Measurements from ENCODE around the gene MTCH1. TPM values are rescaled to one million over a fixed set of nuclear protein-coding genes. Genes with fewer than 3 reads are reported as not detected.

Gene MTCH1
- total RNA-seq, 2 donors from 2014 or later, result 226 to 235 TPM

DNA sequence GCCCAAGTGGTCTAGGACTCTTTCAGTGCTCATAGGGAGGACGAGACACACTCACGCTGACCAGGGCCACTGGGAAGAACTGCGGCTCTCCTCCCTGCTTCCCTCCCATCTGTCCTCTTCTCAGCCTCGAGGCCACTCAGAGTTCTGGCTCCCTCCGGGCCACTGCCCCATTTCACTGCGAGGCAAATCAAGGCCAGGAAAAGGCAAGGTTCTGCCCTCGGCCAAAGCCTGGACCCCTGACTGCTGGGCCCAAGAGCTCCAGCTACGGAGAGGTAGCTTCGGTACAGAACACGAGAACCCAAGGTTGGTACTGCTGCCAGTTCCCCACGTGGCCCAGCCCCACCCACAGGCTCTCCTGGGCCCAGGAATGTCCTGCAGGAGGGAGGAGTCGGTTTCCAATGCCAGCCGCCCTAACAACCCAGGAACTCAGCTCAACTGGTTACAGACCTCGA is 16.7 kb downstream of the MTCH1 start:
- Mint-ChIP-seq H3K4me3 (no peak overlapping the region), H3K9me3 (no peaks in the 10 kb centered on the region), H3K4me1 (no peaks in the 10 kb centered on the region), H3K27me3 (ENCODE audit: insufficient read depth) (no peaks in the 10 kb centered on the region), H3K27ac (no peak overlapping the region), H3K36me3 (ENCODE audit: low read depth) (peaks cover 74% of the 10 kb centered on the region)
- DNase-seq, result no peak
- TF ChIP-seq, protein P1, sequence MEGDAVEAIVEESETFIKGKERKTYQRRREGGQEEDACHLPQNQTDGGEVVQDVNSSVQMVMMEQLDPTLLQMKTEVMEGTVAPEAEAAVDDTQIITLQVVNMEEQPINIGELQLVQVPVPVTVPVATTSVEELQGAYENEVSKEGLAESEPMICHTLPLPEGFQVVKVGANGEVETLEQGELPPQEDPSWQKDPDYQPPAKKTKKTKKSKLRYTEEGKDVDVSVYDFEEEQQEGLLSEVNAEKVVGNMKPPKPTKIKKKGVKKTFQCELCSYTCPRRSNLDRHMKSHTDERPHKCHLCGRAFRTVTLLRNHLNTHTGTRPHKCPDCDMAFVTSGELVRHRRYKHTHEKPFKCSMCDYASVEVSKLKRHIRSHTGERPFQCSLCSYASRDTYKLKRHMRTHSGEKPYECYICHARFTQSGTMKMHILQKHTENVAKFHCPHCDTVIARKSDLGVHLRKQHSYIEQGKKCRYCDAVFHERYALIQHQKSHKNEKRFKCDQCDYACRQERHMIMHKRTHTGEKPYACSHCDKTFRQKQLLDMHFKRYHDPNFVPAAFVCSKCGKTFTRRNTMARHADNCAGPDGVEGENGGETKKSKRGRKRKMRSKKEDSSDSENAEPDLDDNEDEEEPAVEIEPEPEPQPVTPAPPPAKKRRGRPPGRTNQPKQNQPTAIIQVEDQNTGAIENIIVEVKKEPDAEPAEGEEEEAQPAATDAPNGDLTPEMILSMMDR (conservative IDR thresholded peaks at IDR 0.05), result no peak
- no peaks in the 10 kb centered on the region for H3K27me3 ChIP-seq (ENCODE audit: control insufficient read depth, insufficient read depth, low read length, poor library complexity, severe bottlenecking)
- no peaks in the 10 kb centered on the region for H3K9me3 ChIP-seq (ENCODE audit: control insufficient read depth, low read length)
- H3K4me1 ChIP-seq (ENCODE audit: control insufficient read depth, insufficient read depth, low read length), result no peaks in the 10 kb centered on the region
- no peak overlapping the region for H3K4me3 ChIP-seq (ENCODE audit: low read length)
- no peak overlapping the region for H3K27ac ChIP-seq (ENCODE audit: low read depth, low read length)
- 93 to 100% methylated on average over 5 to 14 of the region's 14 CpGs for WGBS, 2 experiments (ENCODE audit: insufficient coverage in 1 of 2, insufficient read length in 1 of 2)
- H3K9ac ChIP-seq (ENCODE audit: extremely low read depth, low read length, poor library complexity, severe bottlenecking), result no peak overlapping the region
- peaks cover 78% of the 10 kb centered on the region for H3K36me3 ChIP-seq (ENCODE audit: control insufficient read depth, insufficient read depth, low read length)

DNA sequence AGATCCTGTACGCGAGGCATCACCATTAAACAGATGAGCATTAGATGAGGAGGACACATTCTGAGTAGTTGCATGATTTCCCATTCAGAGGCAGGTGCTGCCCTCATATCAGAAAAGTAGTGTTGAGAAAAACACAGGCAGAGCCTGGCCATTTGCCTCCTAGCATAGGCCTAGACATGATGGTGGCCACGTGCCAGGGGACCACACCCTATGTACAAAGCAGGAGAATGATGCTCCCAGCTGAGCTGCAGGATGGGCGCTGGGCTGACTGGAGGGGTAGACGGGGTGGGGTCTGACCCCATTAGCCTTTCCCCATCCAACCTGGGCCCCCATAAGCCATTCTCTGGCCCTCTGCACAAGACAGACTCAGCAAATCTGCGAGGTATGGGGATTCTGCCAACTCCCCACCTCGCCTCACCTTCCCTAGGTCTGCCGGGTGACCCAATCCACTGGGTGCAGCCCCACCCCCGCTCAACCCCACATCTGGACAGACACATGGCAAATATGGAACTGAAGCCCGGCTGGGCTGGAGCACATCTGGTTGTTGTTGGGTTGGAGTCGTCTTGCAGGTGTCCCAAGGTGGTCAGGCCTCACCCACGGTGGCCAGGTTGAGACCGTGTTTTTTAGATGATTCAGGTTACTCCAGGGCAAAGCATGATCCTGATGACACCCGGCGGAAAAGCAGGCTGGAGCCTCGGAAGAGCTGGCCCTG is 17.6 kb downstream of the MTCH1 start:
- H3K27me3 Mint-ChIP-seq (ENCODE audit: insufficient read depth), result no peaks in the 10 kb centered on the region
- no peak overlapping the region for H3K27ac Mint-ChIP-seq
- peaks cover 66% of the 10 kb centered on the region for H3K36me3 Mint-ChIP-seq (ENCODE audit: low read depth)
- no peak overlapping the region for H3K4me3 Mint-ChIP-seq
- TF ChIP-seq, protein P1 (conservative IDR thresholded peaks at IDR 0.05), result no peak
- no peak overlapping the region for H3K4me3 ChIP-seq (ENCODE audit: low read length)
- no peaks in the 10 kb centered on the region for H3K9me3 ChIP-seq (ENCODE audit: control insufficient read depth, low read length)
- peaks cover 69% of the 10 kb centered on the region for H3K36me3 ChIP-seq (ENCODE audit: control insufficient read depth, insufficient read depth, low read length)
- H3K4me1 ChIP-seq (ENCODE audit: control insufficient read depth, insufficient read depth, low read length), result no peaks in the 10 kb centered on the region
- H3K4me1 Mint-ChIP-seq, result no peaks in the 10 kb centered on the region
- 92 to 96% methylated on average over 9 to 16 of the region's 16 CpGs for WGBS, 2 experiments (ENCODE audit: insufficient coverage in 1 of 2, insufficient read length in 1 of 2)
- H3K27ac ChIP-seq (ENCODE audit: low read depth, low read length), result no peak overlapping the region
- no peaks in the 10 kb centered on the region for H3K9me3 Mint-ChIP-seq
- no peak for DNase-seq
- H3K9ac ChIP-seq (ENCODE audit: extremely low read depth, low read length, poor library complexity, severe bottlenecking), result no peak overlapping the region
- no peaks in the 10 kb centered on the region for H3K27me3 ChIP-seq (ENCODE audit: control insufficient read depth, insufficient read depth, low read length, poor library complexity, severe bottlenecking)

DNA sequence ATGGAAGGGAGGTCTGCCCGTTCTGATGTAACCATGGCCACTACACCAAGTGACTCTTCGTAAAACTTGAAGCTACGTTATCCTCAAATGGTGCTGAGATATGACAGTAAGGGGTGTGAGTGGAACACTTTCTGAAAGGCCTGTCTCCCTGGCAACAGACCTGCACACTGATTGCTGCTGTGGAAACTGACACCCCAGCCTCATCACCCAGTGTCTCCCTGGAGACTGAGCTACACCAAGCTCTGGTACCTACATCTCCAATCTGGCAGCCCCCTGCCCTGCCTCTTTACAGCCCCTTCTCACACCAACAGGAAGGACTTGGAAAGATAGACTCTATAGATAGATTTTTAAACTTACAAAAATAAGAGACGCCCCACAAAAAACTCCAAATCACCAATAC is 18.2 kb downstream of the MTCH1 start:
- Mint-ChIP-seq H3K4me1 (no peaks in the 10 kb centered on the region), H3K27ac (no peak overlapping the region), H3K36me3 (ENCODE audit: low read depth) (peaks cover 61% of the 10 kb centered on the region), H3K27me3 (ENCODE audit: insufficient read depth) (no peaks in the 10 kb centered on the region), H3K9me3 (no peaks in the 10 kb centered on the region), H3K4me3 (no peak overlapping the region)
- Histone ChIP-seq H3K27me3 (ENCODE audit: control insufficient read depth, insufficient read depth, low read length, poor library complexity, severe bottlenecking) (no peaks in the 10 kb centered on the region), H3K4me3 (ENCODE audit: low read length) (no peak overlapping the region), H3K27ac (ENCODE audit: low read depth, low read length) (no peak overlapping the region), H3K9me3 (ENCODE audit: control insufficient read depth, low read length) (no peaks in the 10 kb centered on the region), H3K9ac (ENCODE audit: extremely low read depth, low read length, poor library complexity, severe bottlenecking) (no peak overlapping the region), H3K4me1 (ENCODE audit: control insufficient read depth, insufficient read depth, low read length) (no peaks in the 10 kb centered on the region), H3K36me3 (ENCODE audit: control insufficient read depth, insufficient read depth, low read length) (peaks cover 63% of the 10 kb centered on the region)
- TF ChIP-seq, protein P1 (conservative IDR thresholded peaks at IDR 0.05), result no peak
- 95% methylated on average over 4 of the region's 4 CpGs for WGBS, 2 experiments (ENCODE audit: insufficient coverage in 1 of 2, insufficient read length in 1 of 2)
- DNase-seq, result no peak
